ENCODE results near the gene SLC49A4.
"Not testable (repeated sequence)": the region's sequence is repeated elsewhere in the genome, so short reads cannot be mapped to it uniquely, and the experiment has no call there.

The SLC49A4 gene, protein sequence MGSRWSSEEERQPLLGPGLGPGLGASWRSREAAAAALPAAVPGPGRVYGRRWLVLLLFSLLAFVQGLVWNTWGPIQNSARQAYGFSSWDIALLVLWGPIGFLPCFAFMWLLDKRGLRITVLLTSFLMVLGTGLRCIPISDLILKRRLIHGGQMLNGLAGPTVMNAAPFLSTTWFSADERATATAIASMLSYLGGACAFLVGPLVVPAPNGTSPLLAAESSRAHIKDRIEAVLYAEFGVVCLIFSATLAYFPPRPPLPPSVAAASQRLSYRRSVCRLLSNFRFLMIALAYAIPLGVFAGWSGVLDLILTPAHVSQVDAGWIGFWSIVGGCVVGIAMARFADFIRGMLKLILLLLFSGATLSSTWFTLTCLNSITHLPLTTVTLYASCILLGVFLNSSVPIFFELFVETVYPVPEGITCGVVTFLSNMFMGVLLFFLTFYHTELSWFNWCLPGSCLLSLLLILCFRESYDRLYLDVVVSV

DNA sequence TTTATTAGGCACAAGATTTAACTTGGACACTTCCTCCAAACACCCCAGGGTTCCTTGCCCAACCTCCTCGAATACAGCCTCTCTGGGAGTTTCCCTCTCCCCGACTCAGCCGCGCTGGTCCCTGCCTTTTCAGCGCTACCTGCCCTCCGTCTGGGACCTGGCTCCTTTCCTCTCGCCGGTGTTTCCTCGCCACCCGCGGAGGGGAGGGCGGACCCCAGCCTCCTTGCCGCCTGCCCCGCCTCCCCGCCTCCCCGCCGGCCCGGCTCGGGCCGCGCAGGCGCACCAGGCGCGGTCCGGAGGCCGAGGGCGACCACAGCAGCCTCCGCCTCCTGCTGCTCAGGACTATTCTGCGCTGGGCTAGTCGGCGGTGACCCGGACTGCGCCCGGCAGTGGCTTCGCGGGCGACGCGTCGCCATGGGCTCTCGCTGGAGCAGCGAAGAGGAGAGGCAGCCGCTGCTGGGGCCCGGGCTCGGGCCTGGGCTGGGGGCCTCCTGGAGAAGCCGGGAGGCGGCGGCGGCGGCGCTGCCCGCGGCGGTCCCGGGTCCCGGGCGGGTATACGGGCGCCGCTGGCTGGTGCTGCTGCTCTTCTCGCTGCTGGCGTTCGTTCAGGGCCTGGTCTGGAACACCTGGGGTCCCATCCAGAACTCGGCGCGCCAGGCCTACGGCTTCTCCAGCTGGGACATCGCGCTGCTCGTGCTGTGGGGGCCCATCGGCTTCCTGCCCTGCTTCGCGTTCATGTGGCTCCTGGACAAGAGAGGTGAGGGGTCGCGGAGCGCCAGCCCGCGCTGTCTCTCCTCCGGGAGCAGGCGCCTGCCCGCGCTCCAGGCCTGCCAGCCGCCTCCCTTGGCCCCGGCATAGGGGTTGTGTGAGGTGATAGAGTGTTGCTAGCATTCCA lies at the start of gene SLC49A4:
Gene SLC49A4, plus strand, starts transcription at position 291 of the 895 bp plus-strand sequence. Its CDS starts 124 bp downstream, at position 415.
- ChIA-PET POLR2A (no interaction called here), CTCF (interaction anchor here (1.4 kb wide), 1 partner anchor 16 kb away, joined by 3 read pairs; no protein-coding TSS in a partner anchor)
- DNase-seq (ENCODE audit: extremely low spot score), result peak; percentile 93
- TF ChIP-seq, protein P1, sequence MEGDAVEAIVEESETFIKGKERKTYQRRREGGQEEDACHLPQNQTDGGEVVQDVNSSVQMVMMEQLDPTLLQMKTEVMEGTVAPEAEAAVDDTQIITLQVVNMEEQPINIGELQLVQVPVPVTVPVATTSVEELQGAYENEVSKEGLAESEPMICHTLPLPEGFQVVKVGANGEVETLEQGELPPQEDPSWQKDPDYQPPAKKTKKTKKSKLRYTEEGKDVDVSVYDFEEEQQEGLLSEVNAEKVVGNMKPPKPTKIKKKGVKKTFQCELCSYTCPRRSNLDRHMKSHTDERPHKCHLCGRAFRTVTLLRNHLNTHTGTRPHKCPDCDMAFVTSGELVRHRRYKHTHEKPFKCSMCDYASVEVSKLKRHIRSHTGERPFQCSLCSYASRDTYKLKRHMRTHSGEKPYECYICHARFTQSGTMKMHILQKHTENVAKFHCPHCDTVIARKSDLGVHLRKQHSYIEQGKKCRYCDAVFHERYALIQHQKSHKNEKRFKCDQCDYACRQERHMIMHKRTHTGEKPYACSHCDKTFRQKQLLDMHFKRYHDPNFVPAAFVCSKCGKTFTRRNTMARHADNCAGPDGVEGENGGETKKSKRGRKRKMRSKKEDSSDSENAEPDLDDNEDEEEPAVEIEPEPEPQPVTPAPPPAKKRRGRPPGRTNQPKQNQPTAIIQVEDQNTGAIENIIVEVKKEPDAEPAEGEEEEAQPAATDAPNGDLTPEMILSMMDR (IDR thresholded peaks at IDR 0.05; ENCODE audit: control extremely low read depth, extremely low read depth, low read depth, missing control alignments), result no peak

DNA sequence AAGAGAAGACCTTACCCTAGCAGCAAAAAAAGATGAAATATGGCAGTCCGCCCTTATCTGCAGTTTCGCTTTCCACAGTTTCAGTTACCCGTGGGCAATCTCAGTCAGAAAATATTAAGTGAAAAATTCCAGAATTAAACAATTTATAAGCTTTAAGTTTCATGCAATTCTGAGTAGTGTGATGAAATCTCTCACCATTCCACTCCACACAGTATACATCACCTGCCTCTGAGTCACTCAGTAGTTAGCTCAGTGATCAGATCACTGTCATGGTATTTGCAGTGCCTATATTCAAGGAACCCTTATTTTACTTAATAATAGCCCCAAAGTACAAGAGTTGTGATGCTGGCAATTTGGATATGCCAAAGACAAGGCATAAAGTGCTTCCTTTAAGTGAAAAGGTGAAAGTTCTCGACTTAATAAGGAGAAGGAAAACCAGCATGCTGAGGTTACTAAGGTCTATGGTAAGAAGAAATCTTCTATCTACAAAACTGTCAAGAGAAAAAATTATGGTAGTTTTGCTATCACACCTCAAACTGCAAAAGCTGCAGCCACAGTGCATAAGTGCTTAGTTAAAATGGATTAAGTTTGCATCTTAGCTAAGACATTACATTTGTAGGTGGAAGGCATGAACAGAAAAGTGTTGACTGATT lies 49.4 kb upstream of the SLC49A4 start:
- TF ChIP-seq, protein P1 (IDR thresholded peaks at IDR 0.05; ENCODE audit: control extremely low read depth, extremely low read depth, low read depth, missing control alignments), result no peak
- ChIA-PET POLR2A (no interaction called here), CTCF (interaction anchor here (1.9 to 3.3 kb wide), 2 partner anchors 10 to 14 kb away, joined by 6 to 19 read pairs; no protein-coding TSS in a partner anchor)
- no peak for DNase-seq (ENCODE audit: extremely low spot score)

DNA sequence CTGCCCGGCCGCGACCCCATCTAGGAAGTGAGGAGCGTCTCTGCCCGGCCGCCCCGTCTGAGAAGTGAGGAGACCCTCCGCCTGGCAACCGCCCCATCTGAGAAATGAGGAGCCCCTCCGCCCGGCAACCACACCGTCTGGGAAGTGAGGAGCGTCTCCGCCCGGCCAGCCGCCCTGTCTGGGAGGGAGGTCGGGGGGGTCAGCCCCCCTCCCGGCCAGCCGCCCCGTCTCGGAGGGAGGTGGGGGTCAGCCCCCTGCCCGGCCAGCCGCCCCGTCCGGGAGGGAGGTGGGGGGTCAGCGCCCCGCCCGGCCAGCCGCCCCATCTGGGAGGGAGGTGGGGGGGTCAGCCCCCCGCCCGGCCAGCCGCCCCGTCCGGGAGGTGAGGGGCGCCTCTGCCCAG lies 47.6 kb upstream of the SLC49A4 start:
- CTCF ChIA-PET; DNase-seq (ENCODE audit: extremely low spot score); POLR2A ChIA-PET: not testable (repeated sequence)

DNA sequence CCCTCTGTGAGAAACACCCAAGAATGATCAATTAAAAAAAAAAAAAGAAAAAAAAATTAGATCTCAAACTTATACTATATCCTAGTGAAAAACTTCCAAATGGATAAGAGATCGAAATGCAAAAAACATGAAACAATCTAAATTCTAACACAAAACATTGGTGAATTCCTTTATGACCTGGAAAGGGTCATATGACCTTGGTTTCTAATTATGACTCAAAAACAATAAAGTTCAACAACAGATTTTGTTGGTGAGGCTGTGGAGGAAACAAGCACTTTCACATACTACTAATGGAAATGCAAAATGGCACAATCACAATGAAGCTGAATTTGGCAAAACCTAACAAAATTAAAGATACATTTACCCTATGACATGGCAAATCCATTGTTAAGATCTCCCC lies 46.5 kb upstream of the SLC49A4 start:
- TF ChIP-seq, protein P1 (IDR thresholded peaks at IDR 0.05; ENCODE audit: control extremely low read depth, extremely low read depth, low read depth, missing control alignments), result no peak
- CTCF ChIA-PET, result no interaction called here
- POLR2A ChIA-PET, result no interaction called here
- no peak for DNase-seq (ENCODE audit: extremely low spot score)

DNA sequence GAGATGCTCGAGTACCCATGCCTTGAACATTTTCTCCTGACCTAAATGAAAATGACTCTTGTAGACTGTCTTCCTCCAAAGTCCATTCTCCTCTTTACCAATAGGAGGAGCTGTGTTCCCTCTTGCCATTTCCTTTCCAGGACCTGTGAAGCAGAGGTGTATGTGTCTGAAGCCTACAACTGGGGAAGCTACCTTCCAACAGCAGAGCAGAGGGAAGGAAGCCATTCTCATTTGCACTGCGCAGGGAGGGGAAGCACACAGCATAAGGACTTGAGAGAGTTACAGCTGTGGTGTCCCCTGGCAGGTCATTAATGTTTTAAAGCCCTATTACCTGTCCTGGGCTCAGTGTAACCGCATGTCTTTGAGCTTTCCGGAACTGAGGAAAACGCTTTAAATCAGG lies 39.9 kb upstream of the SLC49A4 start:
- ChIA-PET CTCF (interaction anchor here (0.6 to 1.7 kb wide), 37 partner anchors 9 to 519 kb away, joined by 3 to 24 read pairs (median 3); partner anchors contain the start of genes PDIA5 and SEMA5B), POLR2A (no interaction called here)
- TF ChIP-seq, protein P1 (IDR thresholded peaks at IDR 0.05; ENCODE audit: control extremely low read depth, extremely low read depth, low read depth, missing control alignments), result peak; percentile 65
- DNase-seq (ENCODE audit: extremely low spot score), result peak; percentile 58

DNA sequence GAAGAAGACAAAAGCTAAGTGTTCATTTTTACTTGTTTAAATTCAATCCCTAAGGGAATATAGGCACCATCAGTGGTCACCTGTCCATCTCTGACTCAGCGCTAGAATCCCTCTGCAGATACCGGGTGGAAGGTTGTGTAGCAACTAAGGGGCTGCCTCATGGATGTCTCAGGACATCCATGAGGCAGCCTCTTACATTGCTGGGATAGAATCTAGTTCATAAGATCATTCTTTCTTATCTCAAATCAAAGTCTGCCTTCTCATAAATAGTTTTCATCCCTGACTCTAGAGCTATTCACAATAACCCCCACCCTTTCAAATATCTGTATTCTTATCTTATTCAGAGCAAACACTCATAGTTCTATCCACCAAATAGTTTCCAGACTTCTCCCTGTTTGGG lies 39.4 kb upstream of the SLC49A4 start:
- DNase-seq (ENCODE audit: extremely low spot score), result no peak
- CTCF ChIA-PET, result interaction anchor here (0.6 to 1.7 kb wide), 34 partner anchors 9 to 519 kb away, joined by 3 to 24 read pairs (median 4); partner anchors contain the start of genes PDIA5 and SEMA5B
- POLR2A ChIA-PET, result no interaction called here
- TF ChIP-seq, protein P1 (IDR thresholded peaks at IDR 0.05; ENCODE audit: control extremely low read depth, extremely low read depth, low read depth, missing control alignments), result no peak
